Thoracic aorta (tissue), 2 donors: ENCODE measurements around the gene SMTNL1. TPM values are rescaled to one million over a fixed set of nuclear protein-coding genes. Genes with fewer than 3 reads are reported as not detected.

Experiments used
- ATAC-seq: fragments of 150-250 bp; one replicate; pipeline ENCODE4 v1.8.0; 2017; ENCODE audit warnings: low read depth; ENCODE audit not compliant: insufficient number of reproducible peaks, low FRiP score
- DNase-seq: peaks from one replicate; pipeline ENCODE4 v3.0.0-alpha.2; 2020; ENCODE audit warnings: low spot score
- H3K27ac ChIP-seq, 2 donors: fragments of 200-600 bp; sonication (generic); 1 replicate in 1 of 2; 2 replicates in 1 of 2; pipeline ENCODE4 v1.5.1; 2016; ENCODE audit warnings: mild to moderate bottlenecking in 2 of 2, moderate library complexity in 2 of 2
- H3K27me3 ChIP-seq: fragments of 200-600 bp; sonication (generic); replicated peaks from 2 replicates; pipeline ENCODE4 v1.6.0; 2016; ENCODE audit warnings: mild to moderate bottlenecking; ENCODE audit not compliant: insufficient read depth
- H3K36me3 ChIP-seq: fragments of 200-600 bp; sonication (generic); one replicate; pipeline ENCODE4 v1.5.1; 2016
- H3K4me1 ChIP-seq, 2 donors: fragments of 200-600 bp; sonication (generic); 1 replicate in 1 of 2; 2 replicates in 1 of 2; pipeline versions ENCODE4 v1.5.1 to v1.6.0; 2016; ENCODE audit warnings: low read depth in 2 of 2, mild to moderate bottlenecking in 1 of 2; ENCODE audit not compliant: control insufficient read depth in 1 of 2
- H3K4me3 ChIP-seq: fragments of 200-600 bp; sonication (generic); 2 replicates; pipeline ENCODE4 v1.5.1; 2016; ENCODE audit warnings: mild to moderate bottlenecking
- H3K9me3 ChIP-seq: fragments of 200-600 bp; sonication (generic); 2 replicates; pipeline ENCODE4 v1.5.1; 2016
- CTCF ChIP-seq: fragments of 200-600 bp; sonication (generic); IDR thresholded peaks from one replicate; pipeline ENCODE4 v1.5.1; 2019; ENCODE audit warnings: antibody characterized with exemption
- total RNA-seq, 2 donors: library from RNA; depleted of rRNA; stranded (reverse); fragments of >200 nt; gene quantifications; one replicate each; pipeline versions ENCODE4 v1.1.0 to v1.2.3, GENCODE V29; 2016

The SMTNL1 gene
- total RNA-seq, 2 donors from 2014 or later = not detected

DNA sequence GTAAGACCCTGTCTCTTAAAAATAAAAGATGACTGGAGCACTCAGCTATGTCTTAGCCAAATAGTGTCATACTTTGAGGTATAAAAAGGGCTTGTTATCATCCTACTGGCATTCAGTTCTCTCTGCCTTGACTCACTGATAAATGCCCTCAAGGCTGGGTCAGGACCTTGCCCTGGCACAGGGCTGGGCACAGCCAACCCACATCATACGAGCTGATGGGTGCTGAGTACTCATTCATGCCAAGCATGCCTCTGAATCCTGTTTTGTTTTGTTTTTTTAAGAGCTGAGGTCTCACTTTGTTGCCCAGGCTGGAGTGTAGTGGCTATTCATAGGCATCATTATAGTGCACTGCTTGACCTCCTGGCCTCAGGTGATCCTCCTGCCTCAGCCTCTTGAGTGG is 1.9 kb downstream of the SMTNL1 start:
- H3K9me3 ChIP-seq = no peaks in the 10 kb centered on the region
- no peak for TF ChIP-seq CTCF
- DNase-seq (no peak), ATAC-seq (no peak)
- no peaks in the 10 kb centered on the region for H3K36me3 ChIP-seq
- no peak overlapping the region for H3K4me3 ChIP-seq
- H3K27ac ChIP-seq = no peak overlapping the region
- H3K27me3 ChIP-seq = no peaks in the 10 kb centered on the region
- no peaks in the 10 kb centered on the region for H3K4me1 ChIP-seq

GRCh38 chr11:57541169-57541568 is 3.8 kb downstream of the SMTNL1 start:
- H3K27ac ChIP-seq = no peak overlapping the region
- no peak for TF ChIP-seq CTCF
- no peaks in the 10 kb centered on the region for H3K9me3 ChIP-seq
- DNase-seq = no peak
- no peaks in the 10 kb centered on the region for H3K27me3 ChIP-seq
- H3K36me3 ChIP-seq = no peaks in the 10 kb centered on the region
- H3K4me1 ChIP-seq = no peaks in the 10 kb centered on the region
- H3K4me3 ChIP-seq = no peak overlapping the region
- no peak for ATAC-seq

DNA sequence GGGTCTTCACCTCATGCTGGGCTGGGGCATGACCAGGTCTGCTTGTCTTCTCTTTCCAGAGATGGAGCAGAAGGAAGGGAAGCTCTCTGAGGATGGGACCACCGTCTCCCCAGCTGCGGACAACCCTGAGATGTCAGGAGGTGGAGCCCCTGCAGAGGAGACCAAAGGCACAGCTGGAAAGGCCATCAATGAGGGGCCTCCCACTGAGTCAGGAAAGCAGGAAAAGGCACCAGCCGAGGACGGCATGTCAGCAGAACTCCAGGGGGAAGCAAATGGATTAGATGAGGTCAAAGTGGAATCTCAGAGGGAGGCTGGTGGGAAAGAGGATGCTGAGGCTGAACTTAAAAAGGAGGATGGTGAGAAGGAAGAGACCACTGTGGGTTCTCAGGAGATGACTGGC is 5.2 kb downstream of the SMTNL1 start:
- ATAC-seq = no peak

DNA sequence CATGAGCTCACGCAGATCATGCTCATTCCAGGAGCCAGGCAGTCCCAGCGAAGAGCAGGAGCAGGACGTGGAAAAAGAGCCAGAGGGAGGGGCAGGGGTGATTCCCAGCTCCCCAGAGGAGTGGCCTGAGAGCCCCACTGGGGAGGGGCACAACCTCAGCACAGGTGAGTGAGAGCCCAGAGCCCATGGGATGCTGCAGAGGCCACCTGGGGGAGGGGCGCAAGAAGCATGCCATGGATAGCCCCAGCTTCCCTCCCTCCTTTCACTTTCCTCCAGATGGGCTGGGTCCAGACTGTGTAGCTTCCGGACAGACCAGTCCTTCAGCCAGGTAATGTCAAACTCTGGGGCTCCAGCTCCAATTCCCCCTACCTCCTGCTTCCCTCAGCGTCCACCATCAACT is 6.2 kb downstream of the SMTNL1 start:
- H3K27me3 ChIP-seq = no peaks in the 10 kb centered on the region
- TF ChIP-seq CTCF = no peak
- H3K4me3 ChIP-seq = no peak overlapping the region
- H3K27ac ChIP-seq = no peak overlapping the region
- H3K9me3 ChIP-seq = no peaks in the 10 kb centered on the region
- DNase-seq (no peak), ATAC-seq (no peak)
- H3K4me1 ChIP-seq = no peaks in the 10 kb centered on the region
- H3K36me3 ChIP-seq = no peaks in the 10 kb centered on the region

More for the DNA sequence above, 5.2 kb downstream of the SMTNL1 start:
- H3K36me3 ChIP-seq = no peaks in the 10 kb centered on the region
- H3K9me3 ChIP-seq = no peaks in the 10 kb centered on the region
- no peak for TF ChIP-seq CTCF
- no peak for DNase-seq
- H3K4me1 ChIP-seq = no peaks in the 10 kb centered on the region
- H3K27ac ChIP-seq = no peak overlapping the region
- no peak overlapping the region for H3K4me3 ChIP-seq
- no peaks in the 10 kb centered on the region for H3K27me3 ChIP-seq

DNA sequence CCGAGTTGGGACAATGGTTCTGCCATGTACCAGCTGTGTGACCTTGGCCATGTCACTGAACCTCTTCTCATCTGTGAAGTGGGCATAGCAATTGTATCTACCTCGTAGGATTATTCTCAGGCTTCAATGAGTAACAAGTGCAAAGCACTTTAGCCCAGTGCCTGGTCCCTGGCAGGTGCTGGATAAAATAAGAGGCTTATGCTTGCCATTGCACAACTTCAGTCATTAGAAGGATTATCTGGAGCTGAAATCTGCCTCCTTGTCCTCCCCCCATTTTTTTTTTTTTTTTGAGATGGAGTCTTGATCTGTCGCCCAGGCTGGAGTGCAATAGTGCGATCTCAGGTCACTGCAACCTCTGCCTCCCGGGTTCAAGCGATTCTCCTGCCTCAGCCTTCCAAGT is 7.2 kb downstream of the SMTNL1 start:
- Histone ChIP-seq H3K36me3 (peaks cover 3% of the 10 kb centered on the region), H3K4me1 (no peaks in the 10 kb centered on the region), H3K27me3 (no peaks in the 10 kb centered on the region), H3K9me3 (no peaks in the 10 kb centered on the region), H3K4me3 (no peak overlapping the region), H3K27ac (no peak overlapping the region)
- ATAC-seq (no peak), DNase-seq (no peak)
- no peak for TF ChIP-seq CTCF
